ENCODE measurements around the gene SERPINE3.

Gene SERPINE3

DNA sequence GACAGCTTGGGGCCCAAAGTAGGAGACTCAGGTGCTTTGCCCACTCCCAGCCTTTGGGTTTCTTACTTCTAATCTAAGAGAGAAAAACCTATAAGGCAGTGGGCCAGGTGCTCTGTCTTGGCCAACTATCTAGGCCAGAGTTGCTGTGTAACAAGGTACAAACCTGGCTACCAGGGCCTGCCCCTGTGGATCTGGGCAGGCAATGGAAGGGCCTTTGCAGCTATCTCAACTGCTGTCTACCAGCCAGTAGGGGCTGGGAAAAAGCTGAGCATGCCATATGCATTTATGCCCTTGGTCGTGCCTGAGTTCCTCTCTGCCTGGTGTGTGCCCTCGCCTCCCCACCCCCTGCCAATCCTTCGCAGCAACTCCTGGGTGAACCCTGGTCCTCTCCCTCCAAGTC lies 16.7 kb upstream of the SERPINE3 start:
- Mint-ChIP-seq H3K27ac (no peak overlapping the region), H3K36me3 (ENCODE audit: low read depth) (no peaks in the 10 kb centered on the region), H3K9me3 (no peaks in the 10 kb centered on the region), H3K27me3 (no peaks in the 10 kb centered on the region), H3K4me1 (ENCODE audit: low read depth) (no peaks in the 10 kb centered on the region), H3K4me3 (no peak overlapping the region)

DNA sequence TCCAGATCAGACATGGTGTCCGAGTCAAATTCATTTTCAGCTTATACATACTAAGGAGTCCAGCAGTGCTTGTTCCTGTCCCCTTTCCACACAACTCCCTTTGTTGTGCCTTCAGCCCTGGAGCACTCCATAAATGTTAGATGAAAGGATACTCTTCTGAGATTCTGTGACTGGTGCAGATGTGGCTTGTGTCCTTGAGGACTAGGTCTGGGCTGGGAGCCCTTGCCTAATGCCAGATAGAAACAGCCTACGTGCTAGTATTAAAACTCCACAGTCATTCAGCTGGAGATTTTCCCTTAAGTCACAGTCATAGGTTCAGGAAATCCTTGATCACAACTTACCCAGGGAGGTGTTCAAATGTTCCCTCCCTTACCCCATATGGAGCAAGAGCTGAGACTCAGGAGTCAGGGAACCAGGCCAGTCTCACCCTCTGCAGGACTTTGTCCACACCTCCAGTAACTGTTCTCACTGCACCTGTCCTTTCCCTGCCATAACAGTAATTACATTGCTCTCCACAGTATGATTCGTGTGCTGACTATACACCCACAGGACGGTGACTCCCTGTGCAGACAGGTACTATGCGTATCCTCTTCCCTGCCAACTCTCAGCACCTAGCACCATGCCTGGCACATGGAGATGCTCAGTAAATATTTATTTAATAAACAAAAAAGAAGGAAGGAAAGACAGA lies 15.5 kb upstream of the SERPINE3 start:
- no peaks in the 10 kb centered on the region for H3K4me1 Mint-ChIP-seq (ENCODE audit: low read depth)
- no peak overlapping the region for H3K27ac Mint-ChIP-seq
- no peaks in the 10 kb centered on the region for H3K36me3 Mint-ChIP-seq (ENCODE audit: low read depth)
- no peaks in the 10 kb centered on the region for H3K9me3 Mint-ChIP-seq
- no peak overlapping the region for H3K4me3 Mint-ChIP-seq
- no peaks in the 10 kb centered on the region for H3K27me3 Mint-ChIP-seq

DNA sequence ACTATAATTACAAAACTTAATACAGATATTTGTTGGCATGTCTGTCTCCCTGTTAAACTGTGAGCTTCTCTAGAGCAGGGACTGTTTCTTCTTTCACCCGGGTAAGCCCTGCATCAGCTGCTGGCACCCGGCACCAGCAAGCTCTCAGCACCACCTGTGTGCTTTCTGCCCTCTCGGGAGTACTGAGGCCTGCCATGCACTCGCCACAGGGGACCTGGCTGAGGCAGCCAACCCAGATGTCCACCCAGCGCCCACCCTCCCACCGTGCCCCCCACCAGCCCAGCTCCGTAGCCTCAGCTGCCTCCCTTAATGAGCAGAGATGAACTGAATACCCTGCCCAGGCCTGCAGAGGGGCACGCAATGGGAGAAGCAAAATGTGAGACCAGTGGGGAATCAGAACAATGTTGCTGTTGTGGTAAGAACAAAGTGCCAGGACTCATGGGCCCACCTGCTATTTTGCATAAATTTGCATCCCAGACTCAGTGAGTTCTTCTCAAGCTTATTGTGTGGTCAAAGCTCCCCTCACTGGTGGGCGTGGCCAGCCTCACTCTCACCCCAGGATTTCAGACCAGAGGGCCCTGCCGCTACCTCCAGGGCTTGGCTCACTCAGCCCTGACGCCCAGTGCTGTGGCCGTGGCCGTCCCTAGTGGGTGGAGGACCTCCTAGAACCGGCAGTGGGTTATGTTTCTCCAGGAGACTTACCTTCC lies 14.6 kb upstream of the SERPINE3 start:
- Mint-ChIP-seq H3K4me1 (ENCODE audit: low read depth) (no peaks in the 10 kb centered on the region), H3K36me3 (ENCODE audit: low read depth) (no peaks in the 10 kb centered on the region), H3K4me3 (no peak overlapping the region), H3K27me3 (no peaks in the 10 kb centered on the region), H3K27ac (no peak overlapping the region), H3K9me3 (no peaks in the 10 kb centered on the region)

DNA sequence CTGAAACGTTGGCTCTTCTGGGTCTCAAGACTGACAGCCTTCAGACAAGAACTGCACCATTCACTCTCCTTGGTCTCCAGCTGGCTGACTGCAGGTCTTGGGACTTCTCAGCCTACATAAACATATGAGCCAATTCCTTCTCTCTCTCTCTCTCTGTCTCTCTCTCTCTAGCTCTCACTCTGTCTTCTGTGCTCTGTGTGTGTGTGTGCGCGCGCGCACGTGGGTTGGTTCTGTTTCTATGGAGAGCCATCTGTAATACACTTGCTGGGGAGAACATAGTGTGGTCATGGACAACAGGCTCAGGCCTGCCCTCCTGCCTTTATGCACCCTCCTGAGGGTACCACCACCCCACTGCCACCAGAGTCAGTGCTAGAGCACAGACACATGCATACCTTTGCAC lies 13.7 kb upstream of the SERPINE3 start:
- H3K9me3 Mint-ChIP-seq = no peaks in the 10 kb centered on the region

DNA sequence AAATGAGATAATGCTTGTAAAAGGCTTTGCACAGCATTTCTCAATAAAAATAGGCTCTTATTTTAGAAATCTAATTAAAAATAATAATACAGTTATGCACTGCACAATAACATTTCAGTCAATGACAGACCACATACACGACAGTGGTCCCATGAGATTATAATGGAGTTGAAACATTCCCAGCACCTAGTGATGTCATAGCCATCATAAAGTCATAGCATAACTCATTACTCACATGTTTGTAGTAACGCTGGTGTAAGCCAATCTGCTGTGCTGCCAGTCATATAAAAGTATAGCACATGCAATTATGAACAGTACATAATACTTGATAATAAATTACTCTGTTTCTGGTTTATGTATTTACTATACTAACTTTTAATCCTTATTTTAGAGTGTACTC lies 12.7 kb upstream of the SERPINE3 start:
- Mint-ChIP-seq H3K4me1 (ENCODE audit: low read depth) (peaks cover 14% of the 10 kb centered on the region), H3K27me3 (no peaks in the 10 kb centered on the region), H3K4me3 (no peak overlapping the region), H3K36me3 (ENCODE audit: low read depth) (no peaks in the 10 kb centered on the region), H3K9me3 (no peaks in the 10 kb centered on the region), H3K27ac (no peak overlapping the region)

More for the DNA sequence above, 13.7 kb upstream of the SERPINE3 start:
- peaks cover 4% of the 10 kb centered on the region for H3K4me1 Mint-ChIP-seq (ENCODE audit: low read depth)
- H3K36me3 Mint-ChIP-seq (ENCODE audit: low read depth) = no peaks in the 10 kb centered on the region
- H3K4me3 Mint-ChIP-seq = no peak overlapping the region
- H3K27me3 Mint-ChIP-seq = no peaks in the 10 kb centered on the region
- H3K27ac Mint-ChIP-seq = no peak overlapping the region

DNA sequence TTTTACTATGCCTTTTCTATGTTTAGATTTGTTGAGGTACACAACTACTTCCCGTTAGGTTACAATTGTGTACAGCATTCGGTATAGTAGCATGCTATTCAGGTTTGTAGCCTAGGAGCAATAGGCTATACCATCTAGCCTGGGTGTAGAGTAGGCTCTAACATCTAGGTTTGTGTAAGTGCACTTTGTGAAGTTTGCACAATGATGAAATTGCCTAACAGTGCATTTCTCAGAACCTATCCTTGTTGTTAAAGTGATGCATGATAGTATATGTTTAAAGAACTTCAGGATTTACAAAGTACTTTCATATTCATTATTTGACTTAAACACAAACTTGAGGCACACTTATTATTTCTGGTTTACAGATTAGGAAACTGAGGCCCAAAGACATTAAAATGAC lies 11.5 kb upstream of the SERPINE3 start:
- Mint-ChIP-seq H3K9me3 (no peaks in the 10 kb centered on the region), H3K36me3 (ENCODE audit: low read depth) (no peaks in the 10 kb centered on the region), H3K27ac (no peak overlapping the region), H3K4me3 (no peak overlapping the region), H3K4me1 (ENCODE audit: low read depth) (peaks cover 21% of the 10 kb centered on the region), H3K27me3 (no peaks in the 10 kb centered on the region)

DNA sequence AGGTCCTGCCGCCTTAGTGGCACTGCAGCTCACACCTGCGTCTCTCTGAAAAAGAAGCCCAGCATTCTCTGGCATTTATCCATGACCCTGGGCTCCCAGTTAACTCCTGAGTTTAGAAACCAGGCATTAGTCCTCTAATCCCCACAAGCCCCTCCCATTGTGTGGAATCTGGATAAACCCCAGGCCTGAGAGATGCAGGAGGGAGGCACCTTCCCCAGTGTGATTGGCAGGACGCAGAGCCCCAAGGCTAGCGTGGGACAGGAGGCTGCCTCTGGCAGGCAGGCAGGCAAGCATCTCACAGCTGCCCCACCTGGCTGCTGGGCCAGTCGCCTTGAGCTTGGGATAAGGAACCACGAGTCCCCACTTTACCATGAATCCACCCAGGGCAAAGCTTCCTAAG lies 11.0 kb upstream of the SERPINE3 start:
- Mint-ChIP-seq H3K4me3 (no peak overlapping the region), H3K4me1 (ENCODE audit: low read depth) (peaks cover 23% of the 10 kb centered on the region), H3K27me3 (no peaks in the 10 kb centered on the region), H3K9me3 (no peaks in the 10 kb centered on the region), H3K36me3 (ENCODE audit: low read depth) (no peaks in the 10 kb centered on the region), H3K27ac (no peak overlapping the region)

DNA sequence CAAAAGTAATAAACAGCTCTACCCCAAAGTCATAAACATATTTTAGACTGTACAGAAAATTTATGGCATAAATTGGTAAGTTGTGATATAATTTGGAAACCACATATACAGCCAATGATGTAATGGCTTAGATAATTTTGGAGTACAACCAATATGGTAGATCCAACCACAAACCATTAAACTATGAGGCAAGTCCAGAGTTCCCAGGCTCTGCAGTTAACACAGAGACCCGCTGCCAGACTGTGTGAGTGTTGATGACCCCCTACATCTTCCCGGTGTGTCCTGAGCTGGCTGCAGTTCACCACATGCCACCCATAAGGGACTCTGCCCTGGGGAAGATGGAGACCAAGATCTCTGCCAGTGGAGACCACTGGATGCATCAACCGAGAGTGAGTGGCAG lies 9.9 kb upstream of the SERPINE3 start:
- Mint-ChIP-seq H3K4me3 (no peak overlapping the region), H3K4me1 (ENCODE audit: low read depth) (peaks cover 23% of the 10 kb centered on the region), H3K27me3 (no peaks in the 10 kb centered on the region), H3K36me3 (ENCODE audit: low read depth) (no peaks in the 10 kb centered on the region), H3K9me3 (no peaks in the 10 kb centered on the region), H3K27ac (no peak overlapping the region)

DNA sequence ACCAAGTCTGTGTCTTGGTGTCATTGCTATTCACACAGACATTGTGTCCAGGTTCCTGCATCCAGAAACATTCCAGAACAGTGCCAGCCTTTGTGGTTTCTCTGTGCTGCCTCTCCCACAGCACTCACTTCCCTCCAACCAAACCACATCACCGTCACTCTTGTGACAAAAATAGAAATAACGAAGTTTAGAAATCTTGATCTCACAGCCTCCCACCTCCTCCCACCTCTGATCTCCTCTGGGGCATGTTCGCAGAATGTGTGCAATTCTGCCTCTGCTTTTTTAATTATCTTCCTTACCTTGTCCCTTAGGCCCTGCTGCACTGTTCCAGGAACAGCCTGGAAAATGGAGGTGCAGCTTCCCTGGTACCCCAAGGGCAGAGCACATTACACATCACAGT lies 8.7 kb upstream of the SERPINE3 start:
- Mint-ChIP-seq H3K9me3 (no peaks in the 10 kb centered on the region), H3K4me1 (ENCODE audit: low read depth) (peaks cover 23% of the 10 kb centered on the region), H3K36me3 (ENCODE audit: low read depth) (no peaks in the 10 kb centered on the region), H3K4me3 (peak overlapping the region; percentile 21), H3K27me3 (no peaks in the 10 kb centered on the region), H3K27ac (peak overlapping the region; percentile 76)

DNA sequence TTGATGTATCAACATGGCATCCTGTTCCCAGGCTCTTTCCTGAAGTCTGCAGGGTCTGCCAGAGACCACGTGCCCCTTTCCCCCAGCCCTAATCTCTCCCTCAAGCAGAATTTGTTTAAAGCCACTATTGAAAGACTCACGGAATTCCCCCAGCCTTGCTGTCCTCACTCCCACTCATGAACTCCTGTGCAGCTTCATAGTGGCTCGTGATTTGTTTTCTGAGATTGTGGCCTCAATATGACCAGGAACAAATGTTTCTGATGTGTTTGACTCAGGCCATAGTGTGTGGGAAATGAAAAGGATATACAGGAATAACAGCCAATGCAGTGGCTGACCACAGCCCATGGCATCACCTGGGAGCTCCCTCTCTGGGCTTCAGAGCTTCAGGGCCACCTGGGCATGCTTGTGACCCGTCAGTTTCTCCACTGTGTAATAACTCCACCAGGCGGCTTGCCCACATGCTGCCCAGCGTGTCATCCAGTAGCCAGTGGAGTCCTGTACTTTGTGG lies 8.1 kb upstream of the SERPINE3 start:
- no peaks in the 10 kb centered on the region for H3K9me3 Mint-ChIP-seq
- H3K4me1 Mint-ChIP-seq (ENCODE audit: low read depth) = peaks cover 23% of the 10 kb centered on the region
- no peak overlapping the region for H3K4me3 Mint-ChIP-seq
- H3K27ac Mint-ChIP-seq = peak overlapping the region; percentile 60
- H3K27me3 Mint-ChIP-seq = no peaks in the 10 kb centered on the region
- H3K36me3 Mint-ChIP-seq (ENCODE audit: low read depth) = no peaks in the 10 kb centered on the region

DNA sequence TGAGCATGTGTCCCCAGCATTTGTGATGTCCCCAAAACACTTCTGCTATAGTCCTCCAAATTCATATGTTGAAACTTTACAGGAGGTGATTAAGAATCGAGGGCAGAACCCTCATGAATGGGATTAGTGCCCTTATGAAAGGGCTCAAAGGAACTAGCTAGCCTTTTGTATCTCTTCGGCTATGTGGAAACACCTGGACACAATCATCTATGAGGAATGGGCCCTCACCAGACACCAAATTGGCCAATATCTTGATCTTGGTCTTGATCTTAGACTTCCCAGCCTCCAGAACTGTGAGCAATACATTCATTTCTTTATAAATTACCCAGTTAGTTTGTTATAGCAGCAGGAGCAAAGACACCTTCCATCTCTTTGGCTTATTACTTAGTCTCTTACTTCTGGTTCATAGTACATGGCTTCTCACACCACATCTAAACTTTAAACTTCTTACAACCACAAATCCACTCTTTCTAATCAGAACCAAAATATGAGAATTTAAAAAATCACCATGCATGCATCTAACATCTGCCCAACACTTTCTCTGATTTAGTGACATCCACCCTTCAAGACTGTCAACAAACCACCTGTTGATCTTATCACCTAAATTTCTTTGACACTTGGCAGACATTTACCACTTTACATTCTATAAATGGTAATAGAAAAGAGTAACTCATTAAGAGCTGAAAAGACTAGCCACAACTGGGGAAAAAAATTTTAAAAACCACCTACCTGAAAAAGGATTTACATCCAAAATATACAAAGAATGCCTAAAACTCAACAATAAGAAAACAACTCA lies 6.7 kb upstream of the SERPINE3 start:
- H3K9me3 Mint-ChIP-seq = no peaks in the 10 kb centered on the region
- H3K27me3 Mint-ChIP-seq = no peaks in the 10 kb centered on the region
- H3K27ac Mint-ChIP-seq = no peak overlapping the region
- H3K4me1 Mint-ChIP-seq (ENCODE audit: low read depth) = peaks cover 23% of the 10 kb centered on the region
- no peaks in the 10 kb centered on the region for H3K36me3 Mint-ChIP-seq (ENCODE audit: low read depth)
- no peak overlapping the region for H3K4me3 Mint-ChIP-seq

DNA sequence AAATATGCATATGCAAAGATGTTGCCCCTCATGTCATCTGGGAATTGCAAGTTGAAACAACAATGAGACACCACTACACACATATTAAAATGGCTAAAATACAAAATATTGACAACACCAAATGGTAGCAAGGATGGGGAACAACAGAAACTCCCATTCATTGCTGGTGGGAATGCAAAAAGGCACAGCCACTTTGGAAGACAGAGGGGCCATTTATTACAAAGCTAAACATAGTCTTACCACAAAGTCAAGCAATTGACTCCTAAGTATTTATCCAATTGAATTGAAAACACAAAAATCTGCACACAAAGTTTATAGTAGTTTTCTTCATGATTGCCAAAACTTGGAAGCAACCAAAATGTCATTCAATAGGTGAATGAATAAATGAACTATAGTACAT lies 6.1 kb upstream of the SERPINE3 start:
- no peaks in the 10 kb centered on the region for H3K27me3 Mint-ChIP-seq
- H3K4me3 Mint-ChIP-seq = no peak overlapping the region
- no peak overlapping the region for H3K27ac Mint-ChIP-seq
- H3K9me3 Mint-ChIP-seq = no peaks in the 10 kb centered on the region
- H3K36me3 Mint-ChIP-seq (ENCODE audit: low read depth) = no peaks in the 10 kb centered on the region
- peaks cover 23% of the 10 kb centered on the region for H3K4me1 Mint-ChIP-seq (ENCODE audit: low read depth)

DNA sequence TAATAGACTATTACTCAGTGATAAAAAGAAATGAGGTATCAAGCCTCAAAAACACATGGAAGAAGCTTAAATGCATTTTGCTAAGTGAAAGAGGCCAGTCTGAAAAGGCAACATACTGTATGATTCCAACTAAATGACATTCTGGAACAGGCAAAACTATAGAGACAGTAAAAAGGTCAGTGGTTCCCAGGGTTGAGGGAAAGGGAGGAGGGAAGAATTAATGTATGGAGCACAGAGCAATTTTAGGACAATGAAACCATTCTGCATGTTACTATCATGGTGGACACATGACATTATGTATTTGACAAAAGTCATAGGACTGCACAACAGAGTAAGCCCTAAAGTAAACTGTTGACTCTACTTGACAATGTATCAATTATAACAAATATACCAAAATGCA lies 5.7 kb upstream of the SERPINE3 start:
- Mint-ChIP-seq H3K36me3 (ENCODE audit: low read depth) (no peaks in the 10 kb centered on the region), H3K9me3 (no peaks in the 10 kb centered on the region), H3K4me3 (no peak overlapping the region), H3K27ac (no peak overlapping the region), H3K27me3 (no peaks in the 10 kb centered on the region), H3K4me1 (ENCODE audit: low read depth) (peaks cover 23% of the 10 kb centered on the region)

DNA sequence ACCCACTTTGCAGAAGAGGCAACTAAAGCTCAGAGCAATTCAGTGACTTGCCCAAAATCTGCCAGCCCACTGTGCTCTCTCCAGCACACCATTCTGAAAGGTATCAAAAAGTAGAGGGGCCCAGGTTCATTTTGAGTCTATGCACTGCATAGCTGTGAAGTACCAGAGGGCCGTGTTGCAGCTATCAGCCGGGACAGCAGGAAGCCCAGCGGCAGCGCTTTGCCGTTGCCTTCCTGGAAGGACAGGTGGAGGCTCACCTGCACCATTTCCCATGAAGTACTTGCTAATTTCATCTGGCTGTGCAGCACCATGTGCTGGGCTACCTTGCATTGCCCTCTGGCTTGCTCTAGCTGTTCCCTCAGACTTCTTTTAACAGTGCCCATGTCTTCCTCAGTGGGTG lies 2.7 kb upstream of the SERPINE3 start:
- Mint-ChIP-seq H3K27ac (no peak overlapping the region), H3K36me3 (ENCODE audit: low read depth) (no peaks in the 10 kb centered on the region), H3K9me3 (no peaks in the 10 kb centered on the region)

More for the DNA sequence above, 2.7 kb upstream of the SERPINE3 start:
- H3K4me3 Mint-ChIP-seq = no peak overlapping the region
- H3K4me1 Mint-ChIP-seq (ENCODE audit: low read depth) = peaks cover 10% of the 10 kb centered on the region
- H3K27me3 Mint-ChIP-seq = no peaks in the 10 kb centered on the region
